ENCODE data around the gene GLRA1.

Gene GLRA1

GRCh38 chr5:151924564-151925301, at the start of gene GLRA1:
Gene GLRA1, minus strand, starts transcription at chr5:151924851. Its CDS starts 302 bp downstream, at chr5:151924549.
- no peak for DNase-seq

- no peak for DNase-seq
Observed at GRCh38 chr5:151970885-151971284, 46.2 kb upstream of the GLRA1 start.

- no peak for DNase-seq
Observed at GRCh38 chr5:151967865-151968264, 43.2 kb upstream of the GLRA1 start.

GRCh38 chr5:151966046-151966445, 41.4 kb upstream of the GLRA1 start:
- DNase-seq = no peak

GRCh38 chr5:151964471-151964870, 39.8 kb upstream of the GLRA1 start:
- DNase-seq = no peak

GRCh38 chr5:151961557-151961956, 36.9 kb upstream of the GLRA1 start:
- DNase-seq = no peak

GRCh38 chr5:151958111-151958510, 33.5 kb upstream of the GLRA1 start:
- no peak for DNase-seq

GRCh38 chr5:151956725-151957124, 32.1 kb upstream of the GLRA1 start:
- no peak for DNase-seq

- DNase-seq = no peak
Observed at GRCh38 chr5:151954255-151954654, 29.6 kb upstream of the GLRA1 start.

- DNase-seq = no peak
Observed at GRCh38 chr5:151953833-151954232, 29.2 kb upstream of the GLRA1 start.

- no peak for DNase-seq
Observed at GRCh38 chr5:151952238-151952637, 27.6 kb upstream of the GLRA1 start.

GRCh38 chr5:151950706-151951105, 26.1 kb upstream of the GLRA1 start:
- DNase-seq = no peak

- no peak for DNase-seq
Observed at GRCh38 chr5:151949701-151950308, 25.2 kb upstream of the GLRA1 start.

GRCh38 chr5:151949113-151949512, 24.5 kb upstream of the GLRA1 start:
- DNase-seq = no peak

- DNase-seq = no peak
Observed at GRCh38 chr5:151947931-151948608, 23.4 kb upstream of the GLRA1 start.

GRCh38 chr5:151937851-151938250, 13.2 kb upstream of the GLRA1 start:
- no peak for DNase-seq

- DNase-seq = no peak
Observed at GRCh38 chr5:151935135-151935695, 10.6 kb upstream of the GLRA1 start.

- no peak for DNase-seq
Observed at GRCh38 chr5:151931260-151931659, 6.6 kb upstream of the GLRA1 start.

- DNase-seq = no peak
Observed at GRCh38 chr5:151926188-151926587, 1.5 kb upstream of the GLRA1 start.

- no peak for DNase-seq
Observed at GRCh38 chr5:151925340-151925739, 689 bp upstream of the GLRA1 start.

GRCh38 chr5:151923866-151924476, 680 bp downstream of the GLRA1 start:
- DNase-seq = no peak

GRCh38 chr5:151921916-151922315, 2.7 kb downstream of the GLRA1 start:
- no peak for DNase-seq

GRCh38 chr5:151917904-151918303, 6.7 kb downstream of the GLRA1 start:
- DNase-seq = no peak

All from GDM1 (cell line).